HG02885 (cell line): ENCODE results near the gene SEMA3B.
A peak's percentile ranks its signal among the peaks of the same experiment; 100 is the strongest.
"Not testable (repeated sequence)": the region's sequence is repeated elsewhere in the genome, so short reads cannot be mapped to it uniquely, and the experiment has no call there.

ENCODE experiments used
- ATAC-seq: cut with Tn5 transposase; IDR thresholded peaks from one replicate; pipeline ENCODE4 v1.9.1; 2021; ENCODE audit warnings: mild to moderate bottlenecking; ENCODE audit not compliant: unreplicated experiment, poor library complexity

The SEMA3B gene

DNA sequence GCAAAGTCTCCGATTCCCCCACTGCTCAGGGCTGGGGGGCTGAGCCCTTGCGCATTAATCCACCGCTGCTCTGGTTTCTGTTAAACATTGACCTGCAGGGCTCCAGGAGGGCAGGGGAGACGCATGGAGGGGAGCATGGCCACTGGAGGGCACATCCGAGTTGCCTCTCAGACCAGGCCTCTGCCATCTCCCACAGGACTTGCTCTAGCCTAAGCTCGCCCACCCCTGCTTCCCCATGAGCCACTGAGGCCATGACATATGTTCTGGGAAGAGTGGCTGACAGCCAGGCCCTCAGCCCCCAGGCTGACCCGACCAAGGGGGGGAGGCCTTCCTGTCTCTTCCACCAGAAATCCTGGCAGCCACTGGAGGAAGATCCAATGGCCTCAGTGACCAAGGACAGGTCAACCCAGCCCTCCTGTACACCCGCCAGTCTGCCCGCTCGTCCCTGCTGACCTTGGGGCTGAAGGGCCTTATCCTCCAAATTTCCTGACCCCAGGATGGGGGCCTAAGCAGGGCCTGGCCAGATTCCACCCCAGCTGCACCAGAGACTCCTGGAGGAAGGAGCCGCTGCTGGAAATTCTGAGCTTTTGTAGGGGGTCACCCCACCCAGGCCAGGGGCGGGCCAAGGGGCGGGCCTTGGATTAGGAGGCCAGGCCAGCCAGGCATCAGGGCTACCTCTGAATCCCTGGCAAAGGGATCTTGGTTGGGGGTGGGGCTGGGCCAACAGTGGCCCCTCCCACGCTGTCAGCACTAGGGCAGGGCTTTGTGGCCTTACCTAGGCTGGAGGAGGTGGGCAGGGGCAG is 34.3 kb downstream of the SEMA3B start, which contains the start of gene HYAL1:
HYAL1 (minus strand) TSS at position 562 of the 803 bp plus-strand sequence. CDS start 618 bp downstream, outside the sequence.
- ATAC-seq, result no peak

DNA sequence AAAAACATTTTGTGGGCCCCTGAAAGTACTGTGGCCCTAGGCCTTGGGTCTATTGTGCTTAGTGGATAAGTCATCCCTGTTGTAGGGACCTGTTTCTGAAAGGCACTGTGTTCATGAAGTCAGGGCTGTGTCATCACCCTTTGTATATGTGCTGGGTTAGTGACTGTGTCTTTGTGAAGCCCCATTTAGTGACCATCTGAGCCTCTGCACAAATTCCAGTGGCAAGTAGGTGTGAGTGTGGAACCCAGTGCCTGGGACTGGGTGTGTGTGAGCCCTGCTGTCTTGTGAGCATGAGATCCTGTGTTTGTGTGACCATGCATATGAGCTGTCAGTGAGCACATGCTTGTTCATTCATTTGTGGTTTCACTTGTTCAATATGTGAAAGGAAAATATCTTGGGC is 35.7 kb downstream of the SEMA3B start:
- no peak for ATAC-seq

GRCh38 chr3:50312041-50312440 is 43.1 kb downstream of the SEMA3B start:
- not testable (repeated sequence) for ATAC-seq

- no peak for ATAC-seq
These were observed 45.4 kb downstream of the SEMA3B start for GRCh38 chr3:50314342-50314741.

- ATAC-seq, result no peak
These were observed 45.9 kb downstream of the SEMA3B start for GRCh38 chr3:50314816-50315215.

DNA sequence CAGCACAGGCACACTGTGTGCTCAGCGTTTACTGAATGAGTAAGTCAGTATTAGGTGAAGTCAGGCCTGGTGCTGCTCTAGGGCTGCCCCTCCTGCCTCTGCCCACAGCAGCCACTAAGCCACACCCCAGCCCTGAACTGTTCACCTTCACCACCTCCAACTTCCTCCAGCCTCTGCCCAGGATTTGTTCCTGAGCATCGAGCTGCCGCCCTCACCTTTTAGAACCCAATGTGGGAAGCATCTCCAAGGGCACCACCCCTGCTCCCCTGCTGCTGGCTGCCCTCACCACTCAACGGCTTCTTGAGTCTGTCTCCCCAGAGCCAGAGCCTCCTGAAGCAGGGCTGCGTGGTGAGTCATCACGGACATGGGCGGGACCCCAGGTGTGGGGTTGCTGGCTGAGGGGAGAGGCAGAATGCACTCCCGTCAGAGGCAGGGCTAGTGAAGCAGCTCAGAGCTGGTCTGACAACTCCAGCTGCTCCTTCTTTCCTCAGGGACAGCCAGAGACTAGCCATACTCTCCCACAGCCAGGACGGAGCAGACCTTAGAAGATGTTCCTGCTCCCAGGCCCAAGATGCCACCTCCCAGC is 47.8 kb downstream of the SEMA3B start:
- no peak for ATAC-seq

- no peak for ATAC-seq
These were observed 48.4 kb downstream of the SEMA3B start for GRCh38 chr3:50317300-50317699.

DNA sequence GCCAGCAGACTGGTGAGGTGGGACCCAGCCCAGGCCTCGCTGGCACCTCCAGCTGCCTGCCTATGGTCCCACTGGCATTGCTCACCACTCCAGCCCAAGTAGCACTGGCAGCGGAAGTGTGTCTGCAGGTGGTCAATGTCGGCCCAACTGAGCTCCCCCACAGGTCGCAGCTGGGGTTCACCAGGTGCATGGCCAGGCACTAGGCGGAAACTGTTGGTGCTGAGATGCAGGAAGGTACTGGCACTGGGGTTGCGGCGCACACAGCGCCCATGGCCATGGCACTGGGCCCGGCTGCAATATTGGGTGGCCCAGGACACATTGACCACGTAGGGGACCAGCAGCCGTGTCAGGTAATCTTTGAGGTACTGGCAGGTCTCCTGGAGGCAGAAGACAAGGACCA is 49.2 kb downstream of the SEMA3B start:
- ATAC-seq, result no peak

GRCh38 chr3:50318615-50319014 is 49.7 kb downstream of the SEMA3B start:
- ATAC-seq, result no peak

GRCh38 chr3:50319181-50319893 is 50.4 kb downstream of the SEMA3B start:
- no peak for ATAC-seq

- no peak for ATAC-seq
These were observed 51.1 kb downstream of the SEMA3B start for GRCh38 chr3:50319894-50320625.

DNA sequence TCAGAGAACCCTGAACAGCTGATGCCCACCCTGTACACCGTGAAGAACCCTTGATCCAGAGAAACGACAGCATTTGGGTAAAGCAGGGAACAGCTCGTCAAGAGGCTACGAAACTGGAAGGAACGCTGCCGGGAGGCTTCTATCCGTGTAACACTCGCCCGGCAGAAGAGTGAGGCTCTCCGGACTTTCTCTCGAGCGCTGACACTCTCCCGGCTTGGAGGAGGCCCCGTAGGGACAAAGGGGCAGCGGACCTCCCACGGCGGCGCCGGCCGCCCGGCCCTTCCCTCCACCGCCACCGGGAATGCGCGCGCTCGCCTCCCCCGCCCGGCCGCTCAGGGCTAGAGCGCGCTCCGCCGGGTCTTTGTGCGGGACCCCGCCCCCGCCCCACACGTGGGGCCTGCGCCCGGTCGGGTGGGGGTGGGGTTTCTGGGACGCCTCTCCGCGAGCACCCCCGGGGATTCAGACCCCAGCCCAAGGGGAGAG is 51.9 kb downstream of the SEMA3B start:
- ATAC-seq, result peak; percentile 56

- peak; percentile 83 for ATAC-seq
These were observed 52.6 kb downstream of the SEMA3B start for GRCh38 chr3:50321336-50322114.

GRCh38 chr3:50322115-50322385 is 53.1 kb downstream of the SEMA3B start:
- ATAC-seq, result no peak

GRCh38 chr3:50322386-50323091 is 53.6 kb downstream of the SEMA3B start, which contains the start of gene HYAL2:
Gene HYAL2 (minus strand): TSS chr3:50322745. CDS start chr3:50320489, 2,256 bp downstream.
- no peak for ATAC-seq

DNA sequence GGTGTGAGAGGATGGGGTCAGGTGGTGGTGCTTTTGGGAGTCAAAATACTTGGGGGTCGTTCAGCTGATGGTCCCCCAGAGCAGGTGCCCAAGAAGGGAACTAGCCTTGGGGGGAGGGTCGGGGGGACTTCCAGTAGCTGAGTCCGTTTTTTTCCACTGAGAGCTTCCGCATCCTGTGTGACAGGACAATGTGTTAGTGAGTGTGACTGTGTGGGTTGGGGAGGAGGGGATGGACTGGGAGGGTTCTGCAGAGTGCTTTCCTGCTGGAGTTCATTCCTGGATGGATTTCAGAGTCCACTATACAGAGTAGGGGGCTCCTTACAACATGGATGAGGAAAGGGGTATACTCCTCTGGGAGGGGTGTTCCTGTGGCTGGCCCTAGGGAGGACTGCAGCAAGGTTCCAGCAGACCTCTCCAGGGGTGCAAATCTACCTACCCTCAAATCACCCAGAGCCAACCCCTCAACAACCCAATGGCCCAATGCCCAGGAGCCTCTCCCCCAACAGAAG is 54.2 kb downstream of the SEMA3B start:
- no peak for ATAC-seq

DNA sequence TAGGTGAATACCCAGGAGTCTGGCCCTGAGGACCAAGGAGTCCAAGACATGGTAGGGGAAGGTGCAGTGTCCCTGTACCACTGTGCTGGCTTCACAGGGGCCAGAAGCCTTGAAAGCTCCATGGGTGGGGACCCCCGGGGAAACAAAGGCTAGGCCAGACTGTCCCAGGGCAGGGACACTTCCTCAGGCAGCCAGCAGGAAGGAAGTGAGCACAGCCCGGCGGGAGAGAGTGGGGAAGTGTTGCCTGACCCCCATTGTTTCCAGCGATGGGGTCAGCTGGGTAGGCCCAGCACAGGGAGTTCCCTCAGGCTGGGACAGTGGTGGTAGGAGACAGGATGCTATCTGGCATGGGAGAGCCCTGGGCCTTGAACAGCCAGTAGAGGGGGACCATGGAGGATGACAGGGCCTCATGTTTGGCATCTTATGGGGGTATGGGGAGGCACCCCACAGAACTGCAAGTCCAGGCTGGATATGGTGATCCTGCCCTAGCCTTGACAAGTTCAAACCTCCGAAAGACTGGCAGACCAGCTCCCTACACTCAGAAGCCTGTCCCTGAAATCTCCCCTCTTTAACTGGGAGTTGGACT is 54.8 kb downstream of the SEMA3B start:
- ATAC-seq, result no peak

DNA sequence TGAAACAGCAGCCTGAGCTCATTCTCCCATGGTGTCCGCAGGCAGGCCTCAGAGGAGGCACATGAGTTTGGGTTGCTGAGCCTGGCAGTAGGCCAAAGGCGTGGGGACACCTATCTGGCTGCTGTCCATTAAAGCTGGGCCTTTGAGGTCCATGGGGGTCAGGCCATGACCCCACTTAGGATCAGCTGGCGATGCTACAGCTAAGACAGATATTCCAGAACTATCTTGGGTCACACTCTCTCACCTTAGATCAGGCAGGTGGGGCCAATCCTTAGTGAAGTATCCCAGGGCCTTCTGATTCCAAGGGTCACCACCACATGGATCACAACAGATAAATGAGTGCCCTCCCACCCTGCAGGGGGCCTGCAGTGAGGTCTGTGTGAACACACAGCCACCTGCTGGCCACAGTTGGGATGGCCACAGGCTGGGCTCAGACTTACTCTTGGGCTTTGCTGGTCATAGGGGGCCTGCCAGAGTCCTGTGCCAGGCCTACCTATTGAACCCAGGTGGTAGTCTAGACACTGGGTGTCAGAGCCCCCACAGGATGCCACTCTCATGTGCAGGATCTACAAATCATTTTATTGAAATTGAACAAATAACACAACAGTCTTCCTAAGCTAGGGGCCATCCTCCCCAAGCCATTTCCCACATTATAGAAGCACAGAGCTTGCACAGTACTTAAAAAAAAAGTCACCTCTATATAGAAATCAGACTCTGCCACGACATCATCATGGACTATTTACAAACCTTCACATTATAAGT is 55.6 kb downstream of the SEMA3B start:
- no peak for ATAC-seq
